Right lobe of liver (tissue), 6 donors: ENCODE measurements around the gene NEURL3. TPM values are rescaled to one million over a fixed set of nuclear protein-coding genes. Genes with fewer than 3 reads are reported as not detected.

Experiments
- ATAC-seq, 4 donors: fragments of 200-7000 bp; cut with Tn5 transposase; one replicate each; pipeline ENCODE4 v1.9.1; 2020; ENCODE audit warnings: mild to moderate bottlenecking in 4 of 4, moderate library complexity in 4 of 4
- DNase-seq, 3 donors: peaks; one replicate each; pipeline ENCODE4 v3.0.0-alpha.2; 2020
- H3K27ac ChIP-seq, 3 donors: fragments of 200-600 bp; one replicate each; pipeline ENCODE4 v1.8.0; 2022
- H3K27me3 ChIP-seq, 2 donors: fragments of 200-600 bp; one replicate each; pipeline ENCODE4 v1.8.0; 2022
- H3K36me3 ChIP-seq, 4 donors: fragments of 200-600 bp; sonication (generic) in 1 of 4; one replicate each; pipeline versions ENCODE4 v1.5.1 to v1.8.0; 2017 to 2022; ENCODE audit warnings: control low read depth in 1 of 4
- H3K4me1 ChIP-seq, 4 donors: fragments of 200-600 bp; sonication (generic) in 1 of 4; one replicate each; pipeline versions ENCODE4 v1.5.1 to v1.8.0; 2017 to 2022; ENCODE audit warnings: control low read depth in 1 of 4
- H3K4me3 ChIP-seq, 3 donors: fragments of 200-600 bp; one replicate each; pipeline ENCODE4 v1.8.0; 2022
- H3K9me3 ChIP-seq, 4 donors: fragments of 200-600 bp; sonication (generic) in 1 of 4; one replicate each; pipeline versions ENCODE4 v1.5.1 to v1.8.0; 2017 to 2022; ENCODE audit warnings: control low read depth in 1 of 4
- POLR2A ChIP-seq: fragments of 450-650 bp; IDR thresholded peaks from one replicate; pipeline ENCODE4 v1.6.1; 2017; ENCODE audit warnings: antibody characterized with exemption, mild to moderate bottlenecking
- WGBS: methylation state at CpG from one replicate; pipeline ENCODE4 v1.1.6; 2018; ENCODE audit warnings: low coverage, low lambda C conversion rate; ENCODE audit not compliant: insufficient coverage; ENCODE audit errors: missing lambda C conversion rate; 5-methylcytosine and 5-hydroxymethylcytosine counted together
- intact Hi-C, 2 donors: fragments of 100-400 bp; cut with DNase I; formaldehyde crosslinking; loops; one replicate each; pipeline versions ENCODE4 v1.11.2 to v1.14.1; 2022
- total RNA-seq, 6 experiments: library from RNA; depleted of rRNA in 2 of 6; stranded (reverse); fragments of >200 nt in 2 of 6; fragmentation: NEBNext Ultra II Directional in 3 of 6; extraction: Animal tissue kit (Norgen Biotek cat#: 25700) in 3 of 6; gene quantifications; one replicate each; pipeline versions ENCODE4 v1.1.0 to v1.2.4, GENCODE V29; 2016 to 2023
- TF ChIP-seq, protein P1 (sequence below), 4 donors: fragments of 200-600 bp in 3 of 4; fragments of 450-650 bp in 1 of 4; IDR thresholded peaks; one replicate each; pipeline versions ENCODE4 v1.5.1 to v1.8.0; 2016 to 2022; ENCODE audit warnings: antibody characterized with exemption in 4 of 4, mild to moderate bottlenecking in 2 of 4
- donor health status: DM: no; HTN: yes; CAD: no.
- donor health status: DM: no; HTN: no; CAD: no.
- donor health status: DM: no; HTN: no; CAD: no.
- donor health status: DM: no; HTN: yes; CAD: no.
- donor health status: DM: no; HTN: yes; CAD: no.

The NEURL3 gene
- total RNA-seq, 6 experiments from 2014 or later: 0.23 to 3.0 (median 1.4) TPM

DNA sequence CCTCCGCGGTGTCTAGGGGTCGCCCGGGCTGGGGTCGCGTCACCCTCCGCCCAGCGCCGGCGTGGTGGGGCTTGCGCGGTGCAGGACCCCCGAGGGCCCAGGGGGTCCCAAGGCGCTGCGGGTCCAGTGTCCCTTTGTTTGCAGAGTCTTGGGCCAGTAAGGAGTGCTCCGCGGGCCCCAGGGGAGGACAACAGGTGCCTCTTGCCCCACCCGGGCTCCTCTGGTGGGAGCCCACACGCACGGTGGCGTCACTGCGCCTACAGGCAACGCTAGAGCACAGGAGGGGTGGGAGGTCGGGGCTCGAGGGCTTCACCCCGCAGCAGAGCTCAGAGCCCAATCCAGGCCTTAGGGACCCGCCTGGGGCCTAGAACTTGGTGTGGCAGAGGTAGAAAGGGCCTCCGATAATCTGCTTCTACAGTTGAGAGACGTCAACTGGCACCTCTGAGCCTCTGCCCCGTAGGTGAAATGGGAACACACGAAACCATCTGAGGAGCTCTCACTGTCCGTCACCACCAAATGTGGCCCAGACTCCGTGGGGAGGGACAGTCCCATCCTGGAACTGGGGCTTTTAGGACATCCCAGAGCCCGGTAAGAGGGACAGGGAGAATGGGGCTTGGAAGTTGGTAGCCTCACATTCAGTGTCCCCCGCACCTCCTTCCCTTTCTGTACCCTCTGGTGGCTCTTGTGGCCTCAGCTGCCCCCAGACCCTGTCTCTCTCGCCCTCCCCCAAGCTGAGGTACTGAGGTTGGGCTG, 32.8 kb upstream of the NEURL3 start:
- Histone ChIP-seq H3K4me1 (no peaks in the 10 kb centered on the region), H3K9me3 (no peaks in the 10 kb centered on the region), H3K36me3 (no peaks in the 10 kb centered on the region), H3K27ac (peak overlapping the region; percentile 85 to 98 (median 91)), H3K4me3 (peak overlapping the region; percentile 90 to 98 (median 91)), H3K27me3 (no peaks in the 10 kb centered on the region)
- intact Hi-C loops: no loop called here
- TF ChIP-seq, protein P1, sequence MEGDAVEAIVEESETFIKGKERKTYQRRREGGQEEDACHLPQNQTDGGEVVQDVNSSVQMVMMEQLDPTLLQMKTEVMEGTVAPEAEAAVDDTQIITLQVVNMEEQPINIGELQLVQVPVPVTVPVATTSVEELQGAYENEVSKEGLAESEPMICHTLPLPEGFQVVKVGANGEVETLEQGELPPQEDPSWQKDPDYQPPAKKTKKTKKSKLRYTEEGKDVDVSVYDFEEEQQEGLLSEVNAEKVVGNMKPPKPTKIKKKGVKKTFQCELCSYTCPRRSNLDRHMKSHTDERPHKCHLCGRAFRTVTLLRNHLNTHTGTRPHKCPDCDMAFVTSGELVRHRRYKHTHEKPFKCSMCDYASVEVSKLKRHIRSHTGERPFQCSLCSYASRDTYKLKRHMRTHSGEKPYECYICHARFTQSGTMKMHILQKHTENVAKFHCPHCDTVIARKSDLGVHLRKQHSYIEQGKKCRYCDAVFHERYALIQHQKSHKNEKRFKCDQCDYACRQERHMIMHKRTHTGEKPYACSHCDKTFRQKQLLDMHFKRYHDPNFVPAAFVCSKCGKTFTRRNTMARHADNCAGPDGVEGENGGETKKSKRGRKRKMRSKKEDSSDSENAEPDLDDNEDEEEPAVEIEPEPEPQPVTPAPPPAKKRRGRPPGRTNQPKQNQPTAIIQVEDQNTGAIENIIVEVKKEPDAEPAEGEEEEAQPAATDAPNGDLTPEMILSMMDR (IDR thresholded peaks at IDR 0.05): no peak
- no peak for TF ChIP-seq POLR2A
- WGBS: 42% methylated on average over 2 of the region's 36 CpGs
- DNase-seq: peak in 1 of 3 donors; percentile 45
- peak in 1 of 4 donors; percentile 1 for ATAC-seq

DNA sequence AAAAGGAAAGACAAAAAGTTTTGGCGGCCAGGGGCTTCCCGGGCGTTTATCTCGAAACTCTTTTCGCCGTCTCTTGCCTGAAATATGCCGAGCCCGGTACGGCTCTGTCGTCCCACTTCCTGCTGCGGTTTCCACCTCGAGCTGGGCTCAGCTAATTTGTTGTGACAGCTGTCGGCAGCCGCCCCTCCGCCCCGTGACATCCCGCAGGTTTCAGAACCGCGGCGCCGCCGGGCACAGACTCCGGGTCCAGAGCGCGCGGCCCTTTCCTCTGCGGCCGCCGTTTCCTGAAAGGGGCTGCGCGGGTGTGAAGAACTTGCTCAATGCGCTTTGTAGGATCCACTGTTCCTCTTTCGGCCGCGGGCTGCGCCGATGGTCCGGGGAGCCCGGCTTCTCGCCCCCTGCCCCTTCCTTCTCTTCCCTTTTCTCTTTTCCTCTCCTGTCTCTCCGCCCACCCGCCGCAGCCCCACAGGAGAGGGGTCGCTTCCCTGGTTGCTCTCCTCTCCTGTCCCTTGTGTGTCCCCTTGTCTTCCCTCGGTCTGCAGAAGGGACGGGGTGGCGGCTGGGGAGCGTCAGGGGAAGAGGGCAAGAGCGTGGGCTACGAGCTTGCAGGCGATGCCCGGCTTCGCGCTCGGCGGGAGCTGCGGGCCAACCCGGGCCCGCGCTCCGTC, 32.0 kb upstream of the NEURL3 start:
- intact Hi-C loops: no loop called here
- DNase-seq: peak; percentile 73 to 85 (median 80)
- Histone ChIP-seq H3K27me3 (no peaks in the 10 kb centered on the region), H3K9me3 (no peaks in the 10 kb centered on the region), H3K4me1 (peaks cover 0 to 3% (median 0%) of the 10 kb centered on the region in 4 donors), H3K36me3 (no peaks in the 10 kb centered on the region), H3K4me3 (peak overlapping the region; percentile 90 to 98 (median 91)), H3K27ac (peak overlapping the region; percentile 85 to 98 (median 91))
- ATAC-seq: peak; percentile 34 to 58 (median 51)
- TF ChIP-seq, protein P1 (IDR thresholded peaks at IDR 0.05): no peak
- TF ChIP-seq POLR2A: no peak
- WGBS: 8% methylated on average over 22 of the region's 61 CpGs

DNA sequence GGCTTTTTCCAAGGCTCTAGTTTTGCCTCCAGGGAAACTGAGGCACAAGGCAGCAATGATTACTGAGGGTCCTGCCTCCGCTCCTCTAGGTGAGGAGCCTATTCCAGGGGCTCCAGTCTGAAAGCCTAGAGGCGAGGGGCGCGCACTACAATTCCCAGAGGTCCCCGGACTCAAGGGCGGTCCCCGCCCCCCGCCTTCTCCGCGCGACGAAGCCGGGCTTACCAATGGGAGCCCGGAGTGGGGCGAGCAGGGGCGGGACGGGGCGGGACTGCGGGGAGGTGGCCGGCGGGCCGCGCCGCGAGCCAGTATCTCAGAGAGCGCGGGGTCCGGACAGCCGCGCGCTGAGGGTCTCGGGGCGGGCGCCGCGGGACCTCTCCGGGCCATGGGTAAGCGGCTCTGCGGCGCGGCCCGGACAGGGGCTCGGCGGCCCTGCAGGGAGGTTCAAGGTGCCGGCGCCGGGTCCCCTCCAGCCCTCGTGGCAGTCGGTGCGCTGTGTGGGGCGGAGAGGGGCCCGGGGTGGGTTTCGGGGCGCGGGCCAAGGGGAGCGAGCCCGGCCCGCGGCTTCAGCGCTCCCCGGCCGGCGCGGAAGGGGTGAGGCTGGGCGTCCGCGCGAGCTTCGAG, 31.4 kb upstream of the NEURL3 start, which contains the start of gene ARID5A:
TSS of gene ARID5A (plus strand) at position 308 of the 621 bp plus-strand sequence. CDS start at position 383, 75 bp downstream.
- 0% methylated on average over 27 of the region's 69 CpGs for WGBS
- TF ChIP-seq POLR2A: peak; percentile 95
- TF ChIP-seq, protein P1 (IDR thresholded peaks at IDR 0.05): peak; percentile 34 to 44 (median 38)
- intact Hi-C loops: no loop called here
- Histone ChIP-seq H3K36me3 (no peaks in the 10 kb centered on the region), H3K27me3 (no peaks in the 10 kb centered on the region), H3K4me3 (peak within 1 kb of the TSS; percentile 90 to 98 (median 91)), H3K4me1 (peaks cover 0 to 5% (median 0%) of the 10 kb centered on the region in 4 donors), H3K9me3 (no peaks in the 10 kb centered on the region), H3K27ac (peak within 1 kb of the TSS; percentile 85 to 98 (median 91))
- peak; percentile 82 to 92 (median 92) for ATAC-seq
- peak; percentile 95 to 97 (median 95) for DNase-seq

DNA sequence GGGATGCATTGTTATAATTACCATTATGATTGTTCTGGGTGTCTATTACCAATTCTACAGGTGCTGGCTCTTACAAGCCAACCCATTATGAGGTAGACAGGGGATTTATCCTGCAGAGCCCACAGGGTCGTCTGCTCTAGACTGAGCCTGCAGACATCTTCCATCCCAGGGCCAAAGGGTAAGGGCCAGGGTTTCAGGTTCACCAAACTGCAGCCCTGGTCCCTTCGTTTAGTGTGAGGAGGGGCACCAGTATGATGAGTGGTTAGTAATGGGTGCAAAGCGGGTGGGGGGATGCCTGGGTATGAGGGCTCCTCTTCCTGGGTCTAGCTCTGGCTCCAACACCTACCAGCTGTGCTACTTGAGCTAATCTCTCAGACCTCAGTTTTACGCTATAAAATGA, 30.2 kb upstream of the NEURL3 start:
- intact Hi-C loops: no loop called here
- H3K9me3 ChIP-seq: no peaks in the 10 kb centered on the region
- peaks cover 0 to 5% (median 0%) of the 10 kb centered on the region in 4 donors for H3K4me1 ChIP-seq
- no peaks in the 10 kb centered on the region for H3K27me3 ChIP-seq
- ATAC-seq (no peak), DNase-seq (peak in 1 of 3 donors; percentile 5)
- no peak for TF ChIP-seq POLR2A
- TF ChIP-seq, protein P1 (IDR thresholded peaks at IDR 0.05): no peak
- no peaks in the 10 kb centered on the region for H3K36me3 ChIP-seq
- no peak overlapping the region for H3K4me3 ChIP-seq
- H3K27ac ChIP-seq: no peak overlapping the region
- WGBS: 90% methylated on average over 2 of the region's 4 CpGs
